ENCODE data around the gene TNF.

The TNF gene

DNA sequence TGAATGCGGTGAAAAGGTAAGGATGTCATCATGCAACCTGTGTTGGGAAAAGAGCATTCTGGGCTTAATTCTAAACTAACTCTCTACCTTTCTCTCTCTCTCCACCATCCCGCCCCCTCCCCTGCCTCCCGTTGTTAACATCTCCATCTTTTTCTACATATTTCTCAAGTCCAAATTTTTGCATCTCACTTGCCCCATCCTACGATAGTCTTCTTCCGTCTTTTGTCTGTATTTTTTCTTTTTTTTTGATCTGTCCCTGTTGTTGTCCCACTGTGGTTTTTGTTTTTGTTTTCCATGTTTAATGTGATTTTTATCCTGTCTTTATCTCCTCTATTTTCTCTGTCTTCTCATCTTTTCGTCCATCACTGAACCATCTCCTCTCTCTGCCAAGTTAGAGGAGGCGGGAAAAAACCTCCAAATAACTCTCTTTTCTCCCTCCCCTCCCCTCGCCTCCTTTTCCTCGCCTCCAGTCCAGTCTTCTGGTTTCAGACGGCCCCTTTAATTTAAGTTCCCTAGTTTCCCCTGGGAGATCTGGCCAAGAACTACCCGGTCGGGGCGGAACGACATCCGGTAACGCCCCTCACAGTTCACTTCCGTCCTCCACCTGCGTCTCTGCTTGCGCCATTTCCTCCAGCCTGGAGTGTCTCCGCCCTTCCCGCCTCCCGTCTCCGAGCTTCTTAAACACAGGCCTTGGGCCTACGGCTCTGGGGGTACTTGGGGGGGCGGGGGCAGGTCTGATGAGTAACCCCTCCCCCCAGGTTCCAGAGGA, 28.2 kb upstream of the TNF start, which contains the start of gene NFKBIL1 (continued):
- TF ChIP-seq, protein P1, sequence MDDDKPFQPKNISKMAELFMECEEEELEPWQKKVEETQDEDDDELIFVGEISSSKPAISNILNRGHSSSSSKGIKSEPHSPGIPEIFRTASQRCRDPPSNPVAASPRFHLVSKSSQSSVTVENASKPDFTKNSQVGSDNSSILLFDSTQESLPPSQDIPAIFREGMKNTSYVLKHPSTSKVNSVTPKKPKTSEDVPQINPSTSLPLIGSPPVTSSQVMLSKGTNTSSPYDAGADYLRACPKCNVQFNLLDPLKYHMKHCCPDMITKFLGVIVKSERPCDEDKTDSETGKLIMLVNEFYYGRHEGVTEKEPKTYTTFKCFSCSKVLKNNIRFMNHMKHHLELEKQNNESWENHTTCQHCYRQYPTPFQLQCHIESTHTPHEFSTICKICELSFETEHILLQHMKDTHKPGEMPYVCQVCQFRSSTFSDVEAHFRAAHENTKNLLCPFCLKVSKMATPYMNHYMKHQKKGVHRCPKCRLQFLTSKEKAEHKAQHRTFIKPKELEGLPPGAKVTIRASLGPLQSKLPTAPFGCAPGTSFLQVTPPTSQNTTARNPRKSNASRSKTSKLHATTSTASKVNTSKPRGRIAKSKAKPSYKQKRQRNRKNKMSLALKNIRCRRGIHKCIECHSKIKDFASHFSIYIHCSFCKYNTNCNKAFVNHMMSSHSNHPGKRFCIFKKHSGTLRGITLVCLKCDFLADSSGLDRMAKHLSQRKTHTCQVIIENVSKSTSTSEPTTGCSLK (tag by site-specific recombination; IDR thresholded peaks at IDR 0.05): no peak
- TF ChIP-seq ZNF24 (tag by site-specific recombination; IDR thresholded peaks at IDR 0.05): peak; percentile 85; the same call in 1 of the 2 replicates
- peak; percentile 63 for TF ChIP-seq EGR2 (tag by site-specific recombination; IDR thresholded peaks at IDR 0.05; ENCODE audit: low read depth)

DNA sequence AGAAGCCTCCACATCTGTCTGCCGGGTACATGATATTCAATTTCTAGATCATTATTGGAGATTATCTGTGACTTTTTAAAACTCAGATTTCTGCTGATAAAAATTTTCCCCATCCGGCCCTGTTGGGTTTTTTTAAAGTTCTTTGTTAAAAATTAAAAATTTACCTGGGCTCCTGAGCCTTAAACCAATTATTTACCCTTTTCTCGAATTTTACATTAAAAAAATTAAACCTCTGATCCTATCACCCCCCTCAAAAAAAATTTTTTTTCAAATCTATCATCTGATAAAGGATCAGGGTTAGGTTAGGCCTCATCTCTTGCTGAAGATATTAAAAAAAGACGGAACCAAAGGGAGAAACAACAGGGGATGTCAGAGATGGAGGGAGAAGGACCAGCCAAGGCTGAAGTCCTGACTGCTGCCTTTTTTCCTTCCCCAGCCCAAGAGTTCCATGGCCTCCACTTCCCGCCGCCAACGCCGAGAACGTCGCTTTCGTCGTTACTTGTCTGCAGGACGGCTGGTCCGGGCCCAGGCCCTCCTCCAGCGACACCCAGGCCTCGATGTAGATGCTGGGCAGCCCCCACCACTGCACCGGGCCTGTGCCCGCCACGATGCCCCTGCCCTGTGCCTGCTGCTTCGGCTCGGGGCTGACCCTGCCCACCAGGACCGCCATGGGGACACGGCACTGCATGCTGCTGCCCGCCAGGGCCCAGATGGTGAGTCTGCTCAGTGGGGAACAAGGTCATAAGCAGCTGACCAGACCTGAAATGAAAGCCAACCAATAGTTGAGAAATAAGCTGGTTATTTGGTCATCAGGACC, 27.4 kb upstream of the TNF start:
- peak overlapping the region; percentile 47 for H3K4me3 ChIP-seq (ENCODE audit: low read depth, low read length)
- ChIA-PET POLR2A (interaction anchor here (0.6 to 3.1 kb wide), 19 partner anchors 17 to 282 kb away, joined by 3 to 20 read pairs (median 4); partner anchors contain the start of genes BAG6, C6orf47, GPANK1 and HSPA1A), CTCF (interaction anchor here (0.6 to 13.9 kb wide), 8 partner anchors 22 to 573 kb away, joined by 3 to 431 read pairs (median 4); partner anchors contain the start of genes LST1, LTB and NCR3)
- TF ChIP-seq SALL2 (tag by site-specific recombination; IDR thresholded peaks at IDR 0.05; ENCODE audit: borderline replicate concordance): no peak
- TF ChIP-seq ZNF561 (tag by site-specific recombination; IDR thresholded peaks at IDR 0.05; ENCODE audit: borderline replicate concordance): 0 out of 2 replicates have a peak, but pooled peaks have one; percentile 8
- TF ChIP-seq, protein P2, sequence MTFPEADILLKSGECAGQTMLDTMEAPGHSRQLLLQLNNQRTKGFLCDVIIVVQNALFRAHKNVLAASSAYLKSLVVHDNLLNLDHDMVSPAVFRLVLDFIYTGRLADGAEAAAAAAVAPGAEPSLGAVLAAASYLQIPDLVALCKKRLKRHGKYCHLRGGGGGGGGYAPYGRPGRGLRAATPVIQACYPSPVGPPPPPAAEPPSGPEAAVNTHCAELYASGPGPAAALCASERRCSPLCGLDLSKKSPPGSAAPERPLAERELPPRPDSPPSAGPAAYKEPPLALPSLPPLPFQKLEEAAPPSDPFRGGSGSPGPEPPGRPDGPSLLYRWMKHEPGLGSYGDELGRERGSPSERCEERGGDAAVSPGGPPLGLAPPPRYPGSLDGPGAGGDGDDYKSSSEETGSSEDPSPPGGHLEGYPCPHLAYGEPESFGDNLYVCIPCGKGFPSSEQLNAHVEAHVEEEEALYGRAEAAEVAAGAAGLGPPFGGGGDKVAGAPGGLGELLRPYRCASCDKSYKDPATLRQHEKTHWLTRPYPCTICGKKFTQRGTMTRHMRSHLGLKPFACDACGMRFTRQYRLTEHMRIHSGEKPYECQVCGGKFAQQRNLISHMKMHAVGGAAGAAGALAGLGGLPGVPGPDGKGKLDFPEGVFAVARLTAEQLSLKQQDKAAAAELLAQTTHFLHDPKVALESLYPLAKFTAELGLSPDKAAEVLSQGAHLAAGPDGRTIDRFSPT (tag by site-specific recombination; IDR thresholded peaks at IDR 0.05): peak; percentile 64; the same call in 1 of the 2 replicates
- TF ChIP-seq ZBTB1 (tag by site-specific recombination; IDR thresholded peaks at IDR 0.05): no peak
- TF ChIP-seq ZNF341 (tag by site-specific recombination; IDR thresholded peaks at IDR 0.05; ENCODE audit: low read depth): peak; percentile 14; the same call in 1 of the 2 replicates
- TF ChIP-seq, protein P3, sequence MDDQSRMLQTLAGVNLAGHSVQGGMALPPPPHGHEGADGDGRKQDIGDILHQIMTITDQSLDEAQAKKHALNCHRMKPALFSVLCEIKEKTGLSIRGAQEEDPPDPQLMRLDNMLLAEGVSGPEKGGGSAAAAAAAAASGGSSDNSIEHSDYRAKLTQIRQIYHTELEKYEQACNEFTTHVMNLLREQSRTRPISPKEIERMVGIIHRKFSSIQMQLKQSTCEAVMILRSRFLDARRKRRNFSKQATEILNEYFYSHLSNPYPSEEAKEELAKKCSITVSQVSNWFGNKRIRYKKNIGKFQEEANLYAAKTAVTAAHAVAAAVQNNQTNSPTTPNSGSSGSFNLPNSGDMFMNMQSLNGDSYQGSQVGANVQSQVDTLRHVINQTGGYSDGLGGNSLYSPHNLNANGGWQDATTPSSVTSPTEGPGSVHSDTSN (CRISPR knock-in tag; IDR thresholded peaks at IDR 0.05): 0 out of 2 replicates have a peak, but pooled peaks have one; percentile 4
- peaks cover 24 to 41% of the 10 kb centered on the region in 2 experiments; a peak in 2 of 3 replicates for H3K36me3 ChIP-seq (ENCODE audit: control insufficient read depth in 2 of 2, insufficient read depth in 1 of 2, low read length in 2 of 2)
- peaks cover 2% of the 10 kb centered on the region; the same call in 1 of the 2 replicates for H3K4me1 ChIP-seq (ENCODE audit: control insufficient read depth, insufficient read depth, low read length)
- no peaks in the 10 kb centered on the region for H3K9me3 ChIP-seq (ENCODE audit: control insufficient read depth, insufficient read depth, low read depth, low read length)
- H3K27ac ChIP-seq (ENCODE audit: extremely low read depth, low read depth, low read length): peak overlapping the region; percentile 1

DNA sequence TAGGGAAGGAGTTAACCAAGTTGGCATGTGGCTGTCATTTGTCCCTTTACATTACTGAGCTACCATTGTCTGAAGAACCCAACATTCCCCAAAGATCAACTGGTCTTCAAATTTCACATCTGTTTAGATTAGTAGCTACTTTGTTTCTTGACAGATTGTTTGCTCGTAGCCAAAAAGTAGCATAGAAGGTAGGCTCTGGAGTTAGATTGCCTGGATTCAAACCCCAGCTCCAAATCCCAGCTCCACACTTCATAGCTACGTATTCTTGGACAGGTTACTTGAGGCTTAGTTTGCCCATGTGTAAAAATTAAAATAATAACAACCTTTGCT, 26.9 kb upstream of the TNF start:
- Histone ChIP-seq H3K27ac (ENCODE audit: extremely low read depth, low read depth, low read length) (no peak overlapping the region; the same call in 1 of the 2 replicates), H3K4me1 (ENCODE audit: control insufficient read depth, insufficient read depth, low read length) (peaks cover 2% of the 10 kb centered on the region; the same call in 1 of the 2 replicates), H3K36me3 (ENCODE audit: control insufficient read depth in 2 of 2, insufficient read depth in 1 of 2, low read length in 2 of 2) (peaks cover 29 to 46% of the 10 kb centered on the region in 2 experiments; a peak in 2 of 3 replicates), H3K9me3 (ENCODE audit: control insufficient read depth, insufficient read depth, low read depth, low read length) (no peaks in the 10 kb centered on the region), H3K4me3 (ENCODE audit: low read depth, low read length) (no peak overlapping the region; the same call in 1 of the 2 replicates)
- ChIA-PET POLR2A (interaction anchor here (0.6 to 2.5 kb wide), 11 partner anchors 16 to 590 kb away, joined by 3 to 15 read pairs (median 3); partner anchors contain the start of genes C6orf47, HSPA1A, HSPA1B and HSPA1L), CTCF (interaction anchor here (0.6 to 13.9 kb wide), 7 partner anchors 9 to 573 kb away, joined by 3 to 431 read pairs (median 4); partner anchors contain the start of genes LST1, LTB and NCR3)
- TF ChIP-seq ZNF664 (tag by site-specific recombination; IDR thresholded peaks at IDR 0.05): peak; percentile 94
- TF ChIP-seq ZNF658 (tag by site-specific recombination; IDR thresholded peaks at IDR 0.05): no peak
